GM12878 (cell line): ENCODE measurements around the gene PUM2. TPM values are rescaled to one million over a fixed set of nuclear protein-coding genes. Genes with fewer than 3 reads are reported as not detected.
"Not testable (repeated sequence)": the region's sequence is repeated elsewhere in the genome, so short reads cannot be mapped to it uniquely, and the experiment has no call there.

Experiments
- ATAC-seq: fragments of 200-7000 bp; cut with Tn5 transposase; 3 replicates; pipeline ENCODE4 v1.9.1; 2020; ENCODE audit warnings: mild to moderate bottlenecking, moderate library complexity
- BruUV-seq: library from RNA; stranded (reverse); fragments of 400-500 nt; replicated peaks from 2 replicates; lab custom pipeline; 2021; lab: Mats Ljungman, UMichigan
- CTCF ChIA-PET: fragments of 300-600 bp; sonication (Branson Sonifier 250); formaldehyde crosslinking; extraction: SDS; loops from one replicate; lab custom pipeline; 2021; ENCODE audit warnings: inconsistent platforms; lab: Yijun Ruan, JAX
- POLR2A ChIA-PET: fragments of 350-600 bp; formaldehyde crosslinking; extraction: SDS; loops from one replicate; lab custom pipeline; 2021; ENCODE audit warnings: inconsistent platforms; lab: Charles Lee
- RAD21 ChIA-PET: fragments of 300-600 bp; sonication (Branson Sonifier 250); formaldehyde crosslinking; loops from one replicate; lab custom pipeline; 2023; ENCODE audit warnings: antibody characterized with exemption; ENCODE audit not compliant: unreplicated experiment; lab: Charles Lee
- SMC1A ChIA-PET: fragments of 300-600 bp; sonication (Branson Sonifier 250); formaldehyde crosslinking; loops from one replicate; lab custom pipeline; 2023; ENCODE audit not compliant: unreplicated experiment, uncharacterized antibody; lab: Charles Lee
- DNase-seq: peaks from one replicate; pipeline ENCODE4 v3.0.0-alpha.2; 2011; ENCODE audit warnings: low read depth, low spot score
- FAIRE-seq: peaks from 3 replicates; lab custom pipeline; 2011; peaks lifted over from hg19 to GRCh38; lab: Jason Lieb, UNC
- H2AFZ ChIP-seq: 2 replicates; pipeline ENCODE4 v1.6.0; 2011; ENCODE audit warnings: low read depth, low read length, control low read depth; ENCODE audit not compliant: control insufficient read depth
- H3K27ac ChIP-seq: 2 replicates; pipeline ENCODE4 v1.5.1; 2011; ENCODE audit warnings: control low read depth; ENCODE audit not compliant: control insufficient read depth, insufficient read depth
- H3K27me3 ChIP-seq, 2 experiments: replicated peaks in 1 of 2; 2 replicates each; pipeline versions ENCODE4 v1.6.0 to v1.6.1; 2011; ENCODE audit warnings: low read length in 1 of 2; ENCODE audit not compliant: control insufficient read depth in 2 of 2, insufficient read depth in 2 of 2
- H3K36me3 ChIP-seq, 2 experiments: 2 replicates each; pipeline ENCODE4 v1.5.1; 2011; ENCODE audit warnings: low read length in 1 of 2; ENCODE audit not compliant: control insufficient read depth in 2 of 2, insufficient read depth in 2 of 2
- H3K4me1 ChIP-seq: 2 replicates; pipeline ENCODE4 v1.6.1; 2011; ENCODE audit warnings: mild to moderate bottlenecking, low read length, moderate library complexity, mixed read lengths; ENCODE audit not compliant: control insufficient read depth, insufficient read depth
- H3K4me2 ChIP-seq: 2 replicates; pipeline ENCODE4 v1.6.0; 2011; ENCODE audit warnings: control low read depth; ENCODE audit not compliant: control insufficient read depth, insufficient read depth
- H3K4me3 ChIP-seq: fragments of 200-600 bp; sonication (generic); 2 replicates; pipeline ENCODE4 v1.5.1; 2016
- H3K79me2 ChIP-seq: 2 replicates; pipeline ENCODE4 v1.6.0; 2011; ENCODE audit warnings: low read length; ENCODE audit not compliant: control insufficient read depth, insufficient read depth
- H3K9ac ChIP-seq: 2 replicates; pipeline ENCODE4 v1.8.0; 2011; ENCODE audit warnings: low read length, control low read depth, mixed read lengths; ENCODE audit not compliant: control insufficient read depth, insufficient read depth
- H3K9me3 ChIP-seq: replicated peaks from 3 replicates; pipeline ENCODE4 v1.5.1; 2011; ENCODE audit warnings: mild to moderate bottlenecking, low read length; ENCODE audit not compliant: control insufficient read depth, insufficient read depth
- H4K20me1 ChIP-seq: 2 replicates; pipeline ENCODE4 v1.6.0; 2011; ENCODE audit not compliant: control insufficient read depth, insufficient read depth
- ATF2 ChIP-seq: IDR thresholded peaks from 2 replicates; pipeline ENCODE4 v1.6.1; 2012; ENCODE audit warnings: low read length, inconsistent platforms
- PAX8 ChIP-seq: fragments of 450-650 bp; IDR thresholded peaks from 2 replicates; pipeline ENCODE4 v1.6.1; 2017; ENCODE audit warnings: mild to moderate bottlenecking, moderate library complexity
- PBX3 ChIP-seq: IDR thresholded peaks from 2 replicates; pipeline ENCODE4 v1.6.1; 2011; ENCODE audit warnings: mild to moderate bottlenecking, low read depth, low read length, moderate library complexity; ENCODE audit not compliant: insufficient replicate concordance
- POLR2A ChIP-seq: IDR thresholded peaks from 2 replicates; pipeline ENCODE4 v1.6.1; 2011; ENCODE audit warnings: low read depth, mild to moderate bottlenecking, low read length
- POLR2AphosphoS5 ChIP-seq: IDR thresholded peaks from 2 replicates; pipeline ENCODE4 v1.6.1; 2011; ENCODE audit warnings: mild to moderate bottlenecking, low read length, inconsistent platforms
- ZNF687 ChIP-seq: fragments of 450-650 bp; IDR thresholded peaks from 2 replicates; pipeline ENCODE4 v1.6.1; 2017; ENCODE audit warnings: mild to moderate bottlenecking, moderate library complexity
- WGBS: methylation state at CpG from one replicate; pipeline ENCODE4 v1.1.6; 2016; ENCODE audit warnings: low lambda C conversion rate; ENCODE audit not compliant: insufficient replicate concordance, insufficient coverage; ENCODE audit errors: missing lambda C conversion rate; 5-methylcytosine and 5-hydroxymethylcytosine counted together
- in situ Hi-C: fragments of 300-500 bp; cut with MboI; formaldehyde crosslinking; loops from 9 replicates; pipeline ENCODE4 v1.14.3; 2018; ENCODE audit warnings: mixed read lengths
- intact Hi-C: fragments of 100-400 bp; cut with micrococcal nuclease; formaldehyde crosslinking; loops from one replicate; pipeline ENCODE4 v1.14.2; 2022; ENCODE audit not compliant: unreplicated experiment
- polyA plus RNA-seq, 11 experiments: library from polyadenylated mRNA; depleted of rRNA in 4 of 11; unstranded in 6 of 11; stranded (reverse) in 5 of 11; fragments of >200 nt; fragmentation: Nextera tagmentation in 4 of 11; fragmentation: Illumina TruSeq in 1 of 11; extraction: Ambion mirVana in 4 of 11; extraction: Trizol in 1 of 11; gene quantifications; 1 replicate in 1 of 11; 2 replicates in 10 of 11; pipeline versions ENCODE4 v1.2.1 to v1.2.3, GENCODE V29; 2011 to 2016; ENCODE audit warnings: inconsistent platforms in 2 of 11, missing spikeins in 2 of 11, low read depth in 1 of 11
- total RNA-seq, 4 experiments: library from RNA; depleted of rRNA in 3 of 4; stranded (reverse); fragments of >200 nt in 3 of 4; fragmentation: Illumina TruSeq in 1 of 4; extraction: Trizol in 1 of 4; gene quantifications; 2 replicates each; pipeline versions ENCODE4 v1.2.1 to v1.2.3, GENCODE V29; 2013 to 2021

PUM2 gene
- total and polyA plus RNA-seq, 10 of the 15 experiments (the other 5 are each of a cell fraction or from before 2014, with no cell fraction given): 14.5 to 87.6 (median 29.4) TPM

GRCh38 chr2:20247084-20247483 lies 103.6 kb downstream of the PUM2 start:
- Histone ChIP-seq H4K20me1 (no peaks in the 10 kb centered on the region), H3K4me2 (no peak overlapping the region), H3K27me3 (no peaks in the 10 kb centered on the region), H3K4me1 (no peaks in the 10 kb centered on the region), H3K9me3 (no peaks in the 10 kb centered on the region), H3K79me2 (no peaks in the 10 kb centered on the region), H3K4me3 (no peak overlapping the region)
- no peak for ATAC-seq
- RAD21 ChIA-PET: no interaction called here
- in situ Hi-C loops: no loop called here
- CTCF ChIA-PET: interaction anchor here (1.0 to 1.7 kb wide), 2 partner anchors 22 to 79 kb away, joined by 3 to 6 read pairs; partner anchors contain the start of gene SDC1
- TF ChIP-seq ZNF687 (no peak), POLR2A (peak; percentile 52), PAX8 (no peak), POLR2AphosphoS5 (0 out of 2 replicates have a peak, but pooled peaks have one; percentile 38), PBX3 (no peak), ATF2 (no peak)
- TF ChIP-seq, all 136 proteins: peak for 2
- intact Hi-C loops: no loop called here
- ChIA-PET POLR2A (interaction anchor here (0.6 kb wide), 1 partner anchor 71 kb away, joined by 3 read pairs; no protein-coding TSS in a partner anchor), SMC1A (interaction anchor here (0.9 to 1.7 kb wide), 3 partner anchors 13 to 45 kb away, joined by 3 read pairs; no protein-coding TSS in a partner anchor)
- Histone ChIP-seq H3K9ac (no peak overlapping the region), H3K36me3 (peaks cover 2 to 13% of the 10 kb centered on the region in 2 experiments; a peak in 3 of 4 replicates), H3K27ac (no peak overlapping the region), H2AFZ (no peak overlapping the region)
- FAIRE-seq (no peak), DNase-seq (no peak)
- 100% methylated on average over 1 of the region's 1 CpG for WGBS
- no TSS peak for BruUV-seq

- FAIRE-seq, POLR2A ChIA-PET, SMC1A ChIA-PET, H3K36me3 ChIP-seq, in situ Hi-C loops, BruUV-seq, H4K20me1 ChIP-seq, H3K4me2 ChIP-seq, ATAC-seq, H3K4me1 ChIP-seq, DNase-seq, H3K27me3 ChIP-seq, H2AFZ ChIP-seq, H3K9ac ChIP-seq, H3K9me3 ChIP-seq, H3K27ac ChIP-seq, H3K4me3 ChIP-seq, H3K79me2 ChIP-seq: not testable (repeated sequence)
- WGBS: 83% methylated on average over 5 of the region's 5 CpGs
- RAD21 ChIA-PET: interaction anchor here (1.2 kb wide), 1 partner anchor 37 kb away, joined by 4 read pairs; no protein-coding TSS in a partner anchor
- CTCF ChIA-PET: interaction anchor here (1.1 kb wide), 1 partner anchor 17 kb away, joined by 4 read pairs; no protein-coding TSS in a partner anchor
- intact Hi-C loops: loop anchor here (5.0 kb wide), 1 partner anchor 286 kb away; no protein-coding TSS in a partner anchor
These were observed 107.0 kb downstream of the PUM2 start for GRCh38 chr2:20243637-20244036.
